B cell (primary cell): ENCODE measurements around the gene HACD4. TPM values are rescaled to one million over a fixed set of nuclear protein-coding genes. Genes with fewer than 3 reads are reported as not detected.

ENCODE experiments used
- ATAC-seq: fragments of 200-7000 bp; cut with Tn5 transposase; one replicate; pipeline ENCODE4 v1.10.0; 2021; ENCODE audit warnings: low read depth, mild to moderate bottlenecking, moderate number of reproducible peaks, moderate library complexity
- CTCF ChIA-PET: fragments of 350-600 bp; sonication (Branson Sonifier 250); formaldehyde crosslinking; loops from one replicate; lab custom pipeline; 2021; ENCODE audit warnings: antibody characterized with exemption, inconsistent platforms; lab: Charles Lee
- POLR2A ChIA-PET: fragments of 350-600 bp; sonication (Branson Sonifier 250); formaldehyde crosslinking; loops from one replicate; lab custom pipeline; 2021; ENCODE audit warnings: antibody characterized with exemption; lab: Charles Lee
- DNase-seq: peaks from one replicate; pipeline ENCODE4 v3.0.0; 2013
- H2AFZ ChIP-seq: 2 replicates; pipeline ENCODE4 v1.6.1; 2012; ENCODE audit warnings: mild to moderate bottlenecking, low read depth, low read length; ENCODE audit not compliant: insufficient read depth, poor library complexity, severe bottlenecking
- H3K27ac ChIP-seq, 2 donors: 1 replicate in 1 of 2; 2 replicates in 1 of 2; pipeline ENCODE4 v1.5.1; 2012 to 2013; ENCODE audit warnings: low read length in 2 of 2, mild to moderate bottlenecking in 2 of 2, moderate library complexity in 1 of 2
- H3K27me3 ChIP-seq, 4 experiments: fragments of 200-600 bp in 1 of 4; sonication (generic) in 1 of 4; replicated peaks in 1 of 4; 1 replicate in 2 of 4; 2 replicates in 2 of 4; pipeline versions ENCODE4 v1.6.1 to v1.7.0; 2013 to 2016; ENCODE audit warnings: low read length in 3 of 4, mild to moderate bottlenecking in 2 of 4, mixed read lengths in 1 of 4, moderate library complexity in 1 of 4; ENCODE audit not compliant: insufficient read depth in 4 of 4, control insufficient read depth in 3 of 4; ENCODE audit errors: control extremely low read depth in 1 of 4
- H3K36me3 ChIP-seq, 2 experiments: replicated peaks in 1 of 2; 1 replicate in 1 of 2; 2 replicates in 1 of 2; pipeline versions ENCODE4 v1.6.1 to v1.7.1; 2013; ENCODE audit warnings: low read length in 1 of 2; ENCODE audit not compliant: insufficient read depth in 2 of 2, control insufficient read depth in 1 of 2; ENCODE audit errors: control extremely low read depth in 1 of 2, extremely low read depth in 1 of 2
- H3K4me1 ChIP-seq, 2 donors: fragments of 200-600 bp in 1 of 2; sonication (generic) in 1 of 2; 1 replicate in 1 of 2; 2 replicates in 1 of 2; pipeline versions ENCODE4 v1.5.1 to v1.6.1; 2013 to 2017; ENCODE audit warnings: low read length in 2 of 2; ENCODE audit not compliant: control insufficient read depth in 2 of 2, insufficient read depth in 2 of 2
- H3K4me2 ChIP-seq: replicated peaks from 2 replicates; pipeline ENCODE3; 2012; ENCODE audit warnings: mild to moderate bottlenecking, low read depth, low read length; ENCODE audit not compliant: poor library complexity, severe bottlenecking
- H3K4me3 ChIP-seq, 5 experiments: fragments of 200-600 bp in 1 of 5; sonication (generic) in 1 of 5; 1 replicate in 3 of 5; 2 replicates in 2 of 5; pipeline versions ENCODE4 v1.5.1 to v1.7.0; 2011 to 2016; ENCODE audit warnings: low read length in 4 of 5, mild to moderate bottlenecking in 4 of 5, low read depth in 2 of 5, control low read depth in 1 of 5, moderate library complexity in 1 of 5; ENCODE audit not compliant: insufficient read depth in 1 of 5; ENCODE audit errors: control extremely low read depth in 1 of 5, extremely low read depth in 1 of 5
- H3K79me2 ChIP-seq: fragments of 200-600 bp; sonication (generic); one replicate; pipeline ENCODE4 v1.6.0; 2016; ENCODE audit warnings: low read length; ENCODE audit not compliant: control insufficient read depth, insufficient read depth
- H3K9ac ChIP-seq: fragments of 200-600 bp; sonication (generic); 2 replicates; pipeline ENCODE4 v1.6.1; 2017; ENCODE audit warnings: mild to moderate bottlenecking, low read length, moderate library complexity
- H3K9me3 ChIP-seq, 3 donors: one replicate each; pipeline versions ENCODE4 v1.6.1 to v1.7.1; 2013; ENCODE audit warnings: low read length in 2 of 3; ENCODE audit not compliant: control insufficient read depth in 2 of 3, insufficient read depth in 1 of 3; ENCODE audit errors: control extremely low read depth in 1 of 3
- H4K20me1 ChIP-seq: 2 replicates; pipeline ENCODE4 v1.6.0; 2012; ENCODE audit warnings: mild to moderate bottlenecking, low read length; ENCODE audit not compliant: insufficient read depth, control insufficient read depth, poor library complexity, severe bottlenecking
- H3K27ac Mint-ChIP-seq: one replicate; pipeline ENCODE4 v1.8.0; 2021; ENCODE audit warnings: mixed read lengths
- H3K27me3 Mint-ChIP-seq: one replicate; pipeline ENCODE4 v1.8.0; 2021; ENCODE audit warnings: mixed read lengths
- H3K4me1 Mint-ChIP-seq: one replicate; pipeline ENCODE4 v1.8.0; 2021; ENCODE audit warnings: mixed read lengths
- H3K4me3 Mint-ChIP-seq: one replicate; pipeline ENCODE4 v1.8.0; 2021; ENCODE audit warnings: mixed read lengths
- H3K9me3 Mint-ChIP-seq: one replicate; pipeline ENCODE4 v1.8.0; 2022; ENCODE audit warnings: mixed read lengths; ENCODE audit not compliant: insufficient read depth
- CTCF ChIP-seq: fragments of 200-600 bp; IDR thresholded peaks from one replicate; pipeline ENCODE4 v1.8.0; 2022; ENCODE audit warnings: antibody characterized with exemption, mild to moderate bottlenecking
- EZH2 ChIP-seq: IDR thresholded peaks from 2 replicates; pipeline ENCODE4 v1.6.1; 2012; ENCODE audit warnings: borderline replicate concordance, low read depth, mild to moderate bottlenecking, moderate library complexity, low read length; ENCODE audit not compliant: insufficient read depth, poor library complexity, severe bottlenecking
- WGBS: methylation state at CpG from one replicate; pipeline ENCODE4 v1.1.5; 2013; ENCODE audit warnings: missing lambda C conversion rate; ENCODE audit not compliant: insufficient coverage; 5-methylcytosine and 5-hydroxymethylcytosine counted together
- intact Hi-C: fragments of 100-400 bp; cut with micrococcal nuclease; formaldehyde crosslinking; loops from one replicate; pipeline ENCODE4 v1.10.0; 2022
- polyA plus RNA-seq: library from polyadenylated mRNA; depleted of rRNA; stranded (reverse); fragments of >200 nt; gene quantifications from 2 replicates; pipeline ENCODE4 v1.2.3, GENCODE V29; 2012
- total RNA-seq, 2 donors: library from RNA; stranded (reverse); fragments of 120-200 nt in 1 of 2; gene quantifications; 1 replicate in 1 of 2; 2 replicates in 1 of 2; pipeline versions ENCODE4 v1.2.3 to v1.2.4, GENCODE V29; 2013 to 2022

The HACD4 gene
- total and polyA plus RNA-seq, 2 donors (not counting 1 experiment from before 2014, with no cell fraction given): 3.9 to 4.5 TPM

GRCh38 chr9:21042466-21042865, 11.0 kb upstream of the HACD4 start:
- peaks cover 0 to 2% of the 10 kb centered on the region in 2 donors for H3K4me1 ChIP-seq
- POLR2A ChIA-PET: no interaction called here
- no peaks in the 10 kb centered on the region for H3K9me3 ChIP-seq
- Mint-ChIP-seq H3K27ac (no peak overlapping the region), H3K4me3 (no peak overlapping the region), H3K27me3 (no peaks in the 10 kb centered on the region), H3K4me1 (peaks cover 4% of the 10 kb centered on the region), H3K9me3 (no peaks in the 10 kb centered on the region)
- no peaks in the 10 kb centered on the region for H3K36me3 ChIP-seq
- H3K27me3 ChIP-seq: no peaks in the 10 kb centered on the region
- no peak overlapping the region for H2AFZ ChIP-seq
- ATAC-seq (no peak), DNase-seq (no peak)
- intact Hi-C loops: no loop called here
- H3K79me2 ChIP-seq: no peaks in the 10 kb centered on the region
- H3K27ac ChIP-seq: no peak overlapping the region
- H3K4me3 ChIP-seq: no peak overlapping the region
- WGBS: no CpG with 5 or more reads among the region's 4 CpGs
- no peaks in the 10 kb centered on the region for H4K20me1 ChIP-seq
- TF ChIP-seq EZH2 (no peak), CTCF (no peak)
- no peak overlapping the region for H3K4me2 ChIP-seq
- no peak overlapping the region for H3K9ac ChIP-seq
- CTCF ChIA-PET: no interaction called here

- CTCF ChIA-PET: no interaction called here
- no peaks in the 10 kb centered on the region for H3K9me3 Mint-ChIP-seq
- intact Hi-C loops: loop anchor here (10.0 kb wide), 2 partner anchors 55 to 355 kb away; partner anchors contain the start of gene FOCAD
- no peak overlapping the region for H3K9ac ChIP-seq
- H3K4me3 Mint-ChIP-seq: no peak overlapping the region
- no peak overlapping the region for H3K4me2 ChIP-seq
- no peaks in the 10 kb centered on the region for H3K36me3 ChIP-seq
- no peak overlapping the region for H2AFZ ChIP-seq
- H3K4me3 ChIP-seq: no peak overlapping the region
- POLR2A ChIA-PET: no interaction called here
- no peaks in the 10 kb centered on the region for H3K27me3 ChIP-seq
- no peaks in the 10 kb centered on the region for H3K27me3 Mint-ChIP-seq
- H3K27ac Mint-ChIP-seq: no peak overlapping the region
- DNase-seq (no peak), ATAC-seq (no peak)
- H3K27ac ChIP-seq: no peak overlapping the region
- no peaks in the 10 kb centered on the region for H3K4me1 ChIP-seq
- WGBS: no CpG with 5 or more reads among the region's 1 CpG
- H3K79me2 ChIP-seq: no peaks in the 10 kb centered on the region
- H4K20me1 ChIP-seq: no peaks in the 10 kb centered on the region
- H3K9me3 ChIP-seq: no peaks in the 10 kb centered on the region
- peaks cover 2% of the 10 kb centered on the region for H3K4me1 Mint-ChIP-seq
- TF ChIP-seq EZH2: no peak
Measured at GRCh38 chr9:21039302-21039701, 7.9 kb upstream of the HACD4 start.
